KMS-11 (cell line): ENCODE results near the gene AGAP6.
"Not testable (repeated sequence)": the region's sequence is repeated elsewhere in the genome, so short reads cannot be mapped to it uniquely, and the experiment has no call there.

Experiments used
- H2AFZ ChIP-seq: fragments of 200-600 bp; sonication (generic); 2 replicates; pipeline ENCODE4 v1.6.1; 2016; ENCODE audit warnings: antibody characterized with exemption, mixed run types, low read depth
- H3K27ac ChIP-seq: fragments of 200-600 bp; sonication (generic); 2 replicates; pipeline ENCODE4 v1.6.1; 2016; ENCODE audit warnings: mild to moderate bottlenecking, mixed run types
- H3K27me3 ChIP-seq: fragments of 200-600 bp; sonication (generic); 2 replicates; pipeline ENCODE4 v1.6.1; 2017; ENCODE audit warnings: mild to moderate bottlenecking, low read depth, mixed run types, moderate library complexity; ENCODE audit not compliant: insufficient read depth
- H3K36me3 ChIP-seq: fragments of 200-600 bp; sonication (generic); 2 replicates; pipeline ENCODE4 v1.6.1; 2017; ENCODE audit warnings: mild to moderate bottlenecking, mixed run types; ENCODE audit not compliant: insufficient read depth
- H3K4me1 ChIP-seq: fragments of 200-600 bp; sonication (generic); 2 replicates; pipeline ENCODE4 v1.6.1; 2016; ENCODE audit warnings: mild to moderate bottlenecking, low read depth, mixed run types; ENCODE audit not compliant: poor library complexity, severe bottlenecking
- H3K4me2 ChIP-seq: fragments of 200-600 bp; sonication (generic); 2 replicates; pipeline ENCODE4 v1.7.0; 2016; ENCODE audit warnings: mild to moderate bottlenecking, mixed run types
- H3K4me3 ChIP-seq: fragments of 200-600 bp; sonication (generic); IDR thresholded peaks from 2 replicates; pipeline ENCODE4 v1.6.1; 2017; ENCODE audit warnings: low read depth, low read length, mixed read lengths; ENCODE audit not compliant: insufficient read depth
- H3K79me2 ChIP-seq: fragments of 200-600 bp; sonication (generic); 2 replicates; pipeline ENCODE4 v1.6.1; 2016; ENCODE audit warnings: low read depth, mixed run types; ENCODE audit not compliant: insufficient read depth
- H3K9ac ChIP-seq: fragments of 200-600 bp; sonication (generic); 2 replicates; pipeline ENCODE4 v1.6.1; 2016; ENCODE audit warnings: mild to moderate bottlenecking, mixed run types
- H4K20me1 ChIP-seq: fragments of 200-600 bp; sonication (generic); 2 replicates; pipeline ENCODE4 v1.6.1; 2016; ENCODE audit warnings: mild to moderate bottlenecking, mixed run types; ENCODE audit not compliant: insufficient read depth

AGAP6 gene

DNA sequence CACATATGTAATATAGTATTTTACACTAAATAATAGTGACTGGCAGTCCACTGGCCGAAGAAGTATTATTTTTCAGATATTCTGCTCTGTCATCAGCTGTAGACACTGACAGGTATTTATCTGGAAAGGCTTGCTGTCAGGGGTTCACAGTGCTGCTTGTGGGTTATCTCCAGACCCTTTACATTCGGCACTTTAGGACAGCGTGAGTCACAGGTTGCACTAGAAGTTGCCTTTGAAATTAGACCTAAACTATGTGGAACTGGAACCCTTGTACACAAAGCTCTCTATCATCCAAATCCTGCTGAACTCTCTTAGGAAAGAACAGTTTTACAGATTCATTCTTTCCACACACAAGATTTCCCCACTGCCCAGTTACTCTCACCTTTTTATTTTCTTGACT, 16.1 kb upstream of the AGAP6 start:
- H4K20me1 ChIP-seq, H3K9ac ChIP-seq: not testable (repeated sequence)

GRCh38 chr10:49977756-49978155, 10.4 kb upstream of the AGAP6 start:
- not testable (repeated sequence) for H2AFZ ChIP-seq, H3K79me2 ChIP-seq, H3K4me3 ChIP-seq, H3K27me3 ChIP-seq, H3K4me1 ChIP-seq, H3K9ac ChIP-seq, H3K4me2 ChIP-seq, H3K36me3 ChIP-seq, H4K20me1 ChIP-seq, H3K27ac ChIP-seq

More for the DNA sequence above, 16.1 kb upstream of the AGAP6 start:
- H3K27ac ChIP-seq, H3K79me2 ChIP-seq, H3K27me3 ChIP-seq, H3K4me3 ChIP-seq, H3K4me1 ChIP-seq, H3K36me3 ChIP-seq, H2AFZ ChIP-seq, H3K4me2 ChIP-seq: not testable (repeated sequence)

DNA sequence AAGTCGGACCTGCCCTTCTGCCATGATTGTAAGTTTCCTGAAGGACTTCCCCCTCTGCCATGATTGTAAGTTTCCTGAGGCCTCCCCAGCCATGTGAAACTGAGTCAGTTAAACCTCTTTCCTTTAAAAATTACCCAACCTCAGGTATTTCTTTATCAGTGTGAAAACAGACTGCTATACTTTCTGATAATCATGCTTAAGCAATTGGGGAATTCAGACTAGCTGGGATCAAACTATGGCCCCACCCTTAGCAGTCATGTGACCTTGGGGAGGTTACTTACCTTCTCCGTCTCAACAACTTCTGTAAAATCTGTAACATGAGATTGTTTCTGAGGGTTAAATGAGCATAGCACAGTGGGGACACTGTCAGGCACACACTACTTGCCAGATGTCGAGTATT, 999 bp upstream of the AGAP6 start:
- not testable (repeated sequence) for H3K9ac ChIP-seq, H3K4me1 ChIP-seq, H3K27me3 ChIP-seq, H2AFZ ChIP-seq, H3K4me3 ChIP-seq, H3K79me2 ChIP-seq, H4K20me1 ChIP-seq, H3K36me3 ChIP-seq, H3K4me2 ChIP-seq, H3K27ac ChIP-seq

- not testable (repeated sequence) for H4K20me1 ChIP-seq, H3K4me3 ChIP-seq, H2AFZ ChIP-seq, H3K4me1 ChIP-seq, H3K27me3 ChIP-seq, H3K27ac ChIP-seq, H3K4me2 ChIP-seq, H3K79me2 ChIP-seq, H3K9ac ChIP-seq, H3K36me3 ChIP-seq
These were observed 7.1 kb downstream of the AGAP6 start for GRCh38 chr10:49995321-49995720.

DNA sequence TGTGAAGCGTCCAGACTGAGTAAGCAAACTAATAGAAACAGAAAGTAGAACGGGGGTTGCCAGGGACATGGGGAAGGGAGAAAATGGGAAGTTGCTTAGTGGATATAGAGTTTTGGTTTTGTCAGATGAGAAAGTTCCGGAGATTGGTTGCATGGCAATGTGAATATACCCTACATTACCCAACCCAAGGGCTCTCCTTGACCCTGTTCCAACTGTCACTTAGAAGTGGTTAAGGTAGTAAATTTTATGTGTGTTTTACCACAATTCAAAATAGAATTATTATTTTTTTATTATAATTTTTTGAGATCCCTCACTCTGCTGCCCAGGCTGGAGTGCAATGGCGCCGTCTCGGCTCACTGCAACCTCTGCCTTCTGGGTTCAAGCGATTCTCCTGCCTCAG, 25.8 kb downstream of the AGAP6 start:
- H4K20me1 ChIP-seq, H2AFZ ChIP-seq, H3K79me2 ChIP-seq, H3K27ac ChIP-seq, H3K4me1 ChIP-seq, H3K9ac ChIP-seq, H3K27me3 ChIP-seq, H3K4me3 ChIP-seq, H3K36me3 ChIP-seq, H3K4me2 ChIP-seq: not testable (repeated sequence)

DNA sequence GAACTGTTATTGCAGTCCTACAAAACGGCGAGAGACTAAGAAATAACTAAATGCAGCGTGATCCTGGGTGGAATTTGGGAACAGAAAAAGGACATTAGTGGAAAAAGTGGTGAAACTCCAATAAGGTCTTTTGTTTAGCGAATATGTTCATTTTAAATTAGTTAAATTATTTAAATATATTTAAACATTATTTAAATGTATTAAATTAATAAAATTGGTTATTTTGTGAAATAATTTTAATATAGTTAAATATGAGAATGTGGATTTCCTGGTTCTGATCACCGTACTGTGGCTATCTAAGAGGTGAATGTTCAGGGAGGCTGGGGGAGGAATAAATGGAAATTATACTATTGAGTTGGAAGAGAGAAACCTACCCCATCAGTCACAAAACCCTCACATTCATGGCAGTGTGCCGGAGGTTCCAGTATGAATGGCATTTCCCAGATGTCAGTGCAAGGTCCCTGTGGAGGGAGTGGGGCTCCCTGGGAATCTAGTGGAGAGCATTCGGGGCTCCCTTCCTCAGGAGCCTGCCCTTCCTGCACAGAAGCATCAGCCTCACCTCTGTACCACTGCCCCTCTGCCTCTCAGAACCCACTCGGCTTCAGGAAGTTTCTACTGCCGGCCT, 27.5 kb downstream of the AGAP6 start:
- H3K9ac ChIP-seq, H3K27ac ChIP-seq, H3K4me1 ChIP-seq, H3K27me3 ChIP-seq, H3K79me2 ChIP-seq, H3K4me3 ChIP-seq, H4K20me1 ChIP-seq, H2AFZ ChIP-seq, H3K4me2 ChIP-seq, H3K36me3 ChIP-seq: not testable (repeated sequence)

DNA sequence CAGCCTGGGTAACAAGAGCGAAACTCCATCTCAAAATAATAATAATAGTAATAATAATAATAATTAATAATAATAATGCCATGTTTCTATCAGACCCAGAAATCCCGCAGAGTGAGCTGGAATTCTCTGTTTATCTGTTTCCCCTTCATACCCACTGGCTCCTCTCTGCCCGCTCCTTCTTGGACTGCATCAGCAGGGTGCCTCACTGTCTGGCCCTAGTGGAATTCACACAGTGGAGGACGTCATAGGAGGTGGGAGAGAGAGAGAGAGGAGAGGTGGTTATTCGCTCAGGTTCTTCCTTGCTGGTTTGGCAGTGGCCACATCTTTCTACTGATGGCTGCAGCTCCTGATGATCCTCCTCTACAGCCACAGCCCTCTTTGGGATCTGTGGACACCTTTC, 28.7 kb downstream of the AGAP6 start:
- not testable (repeated sequence) for H3K4me1 ChIP-seq, H2AFZ ChIP-seq, H3K9ac ChIP-seq, H3K4me3 ChIP-seq, H3K4me2 ChIP-seq, H3K27ac ChIP-seq, H3K36me3 ChIP-seq, H3K27me3 ChIP-seq, H3K79me2 ChIP-seq, H4K20me1 ChIP-seq

GRCh38 chr10:50017646-50018045, 29.4 kb downstream of the AGAP6 start:
- not testable (repeated sequence) for H4K20me1 ChIP-seq, H3K4me2 ChIP-seq, H3K4me3 ChIP-seq, H3K9ac ChIP-seq, H3K27me3 ChIP-seq, H3K4me1 ChIP-seq, H3K79me2 ChIP-seq, H3K36me3 ChIP-seq, H3K27ac ChIP-seq, H2AFZ ChIP-seq

DNA sequence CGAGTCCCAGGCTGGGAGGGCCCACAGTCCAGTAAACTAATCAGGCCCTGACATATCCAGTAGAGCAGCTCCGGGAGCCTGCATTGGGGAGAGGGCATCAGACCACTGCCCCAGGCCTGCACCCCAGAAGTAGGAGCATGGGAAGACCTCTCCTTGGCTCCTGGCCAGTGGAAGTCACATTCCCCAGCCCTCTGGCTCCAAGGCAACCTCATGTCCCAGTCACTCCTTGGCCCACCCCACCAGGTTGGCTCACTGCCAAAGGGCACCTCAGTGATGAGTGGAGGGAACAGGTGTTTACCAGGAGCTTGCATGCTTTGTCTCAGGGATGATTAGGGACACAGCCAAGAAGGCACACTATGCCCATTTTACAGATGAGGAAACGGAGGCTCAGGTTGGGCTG, 31.1 kb downstream of the AGAP6 start:
- H3K36me3 ChIP-seq, H3K4me3 ChIP-seq, H3K79me2 ChIP-seq, H3K4me1 ChIP-seq, H4K20me1 ChIP-seq, H3K4me2 ChIP-seq, H2AFZ ChIP-seq, H3K27ac ChIP-seq, H3K27me3 ChIP-seq, H3K9ac ChIP-seq: not testable (repeated sequence)

DNA sequence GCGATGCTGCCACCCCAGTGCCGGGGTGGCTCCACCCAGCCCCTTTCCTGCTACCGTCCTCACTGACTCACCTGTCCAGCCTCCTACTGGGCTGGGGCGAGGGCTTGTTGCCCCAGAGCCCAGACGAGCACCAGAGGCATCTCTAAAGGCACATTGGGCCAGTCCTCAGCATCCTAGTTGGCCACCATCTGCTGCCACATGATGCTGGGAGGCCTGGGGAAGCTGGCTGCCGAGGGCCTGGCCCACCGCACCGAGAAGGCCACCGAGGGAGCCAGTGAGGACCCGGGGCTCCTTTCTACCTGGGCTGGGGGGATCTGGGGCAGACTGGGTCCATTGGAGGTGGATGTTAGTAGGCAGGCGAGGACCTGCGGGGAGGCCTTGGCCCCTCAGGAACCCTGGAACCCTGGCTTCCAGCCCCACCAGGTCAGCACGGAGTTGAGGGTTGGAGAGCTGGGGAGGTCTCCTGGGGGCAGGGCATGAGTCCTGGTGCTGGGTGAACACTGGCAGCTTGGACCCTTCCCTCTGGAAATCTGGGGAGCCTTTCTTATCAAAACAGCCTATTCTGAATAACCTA, 32.3 kb downstream of the AGAP6 start:
- not testable (repeated sequence) for H2AFZ ChIP-seq, H3K4me3 ChIP-seq, H3K79me2 ChIP-seq, H3K27ac ChIP-seq, H3K36me3 ChIP-seq, H3K27me3 ChIP-seq, H3K4me1 ChIP-seq, H4K20me1 ChIP-seq, H3K9ac ChIP-seq, H3K4me2 ChIP-seq
